DMS153 (cell line): Measurements from ENCODE around the gene KCNAB3.

Source experiments
- DNase-seq: peaks from one replicate; lab custom pipeline; 2025; lab: John Stamatoyannopoulos, UW

Gene KCNAB3

DNA sequence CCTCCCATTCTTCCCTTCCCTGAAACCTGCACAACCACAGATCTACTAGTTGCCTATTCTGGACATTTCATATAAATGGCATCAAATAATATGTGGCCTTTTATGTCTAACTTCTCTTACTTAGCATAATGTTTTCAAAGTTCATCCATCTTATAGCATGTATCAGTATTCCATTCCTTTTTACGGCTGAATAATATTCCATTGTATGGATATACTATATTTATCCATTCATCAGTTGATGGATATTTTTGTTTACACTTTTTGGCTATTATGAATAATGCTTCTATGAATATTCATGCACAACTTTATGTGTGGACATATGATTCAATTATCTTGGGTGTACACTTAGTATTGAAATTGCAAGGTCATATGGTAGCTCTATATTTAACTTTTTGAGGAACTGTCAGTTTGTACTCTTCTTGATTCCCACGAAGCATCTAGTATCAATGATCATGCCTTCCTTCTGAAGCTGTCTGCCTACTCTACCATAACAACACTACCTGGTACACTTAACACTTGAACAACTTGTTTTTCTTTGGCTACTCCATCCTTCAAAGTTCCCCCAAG is 53.8 kb downstream of the KCNAB3 start:
- DNase-seq, result no peak

- no peak for DNase-seq
Measured at GRCh38 chr17:7873051-7873450, 56.6 kb downstream of the KCNAB3 start.
